Fibroblast of lung (primary cell): ENCODE measurements around the gene UCP2. TPM values are rescaled to one million over a fixed set of nuclear protein-coding genes. Genes with fewer than 3 reads are reported as not detected.

ENCODE experiments used
- DNase-seq, 2 donors: peaks; one replicate each; pipeline versions ENCODE4 v3.0.0 to v3.0.0-alpha.2; 2010; ENCODE audit warnings: low read depth in 2 of 2
- H2AFZ ChIP-seq: 2 replicates; pipeline ENCODE4 v1.5.1; 2012; ENCODE audit warnings: low read length, control low read depth, inconsistent platforms
- H3K27ac ChIP-seq: 2 replicates; pipeline ENCODE4 v1.5.1; 2011; ENCODE audit warnings: low read length, control low read depth; ENCODE audit not compliant: insufficient read depth
- H3K27me3 ChIP-seq: 2 replicates; pipeline ENCODE4 v1.5.1; 2011; ENCODE audit warnings: mild to moderate bottlenecking, low read length; ENCODE audit not compliant: control insufficient read depth, insufficient read depth
- H3K36me3 ChIP-seq: 2 replicates; pipeline ENCODE4 v1.5.1; 2011; ENCODE audit warnings: low read length; ENCODE audit not compliant: control insufficient read depth, insufficient read depth
- H3K4me1 ChIP-seq: 2 replicates; pipeline ENCODE4 v1.5.1; 2011; ENCODE audit warnings: low read length; ENCODE audit not compliant: control insufficient read depth, insufficient read depth; ENCODE audit errors: extremely low read depth
- H3K4me2 ChIP-seq: 2 replicates; pipeline ENCODE4 v1.5.1; 2011; ENCODE audit warnings: low read length, control low read depth; ENCODE audit not compliant: insufficient read depth; ENCODE audit errors: extremely low read depth
- H3K4me3 ChIP-seq, 4 experiments: fragments of 200-600 bp in 1 of 4; sonication (generic) in 1 of 4; replicated peaks in 1 of 4; 2 replicates each; pipeline ENCODE4 v1.5.1; 2011 to 2016; ENCODE audit warnings: low read length in 4 of 4, low read depth in 3 of 4, mild to moderate bottlenecking in 3 of 4, control low read depth in 2 of 4, inconsistent platforms in 1 of 4, mixed read lengths in 1 of 4; ENCODE audit not compliant: insufficient read depth in 1 of 4; ENCODE audit errors: control extremely low read depth in 1 of 4
- H3K79me2 ChIP-seq: 2 replicates; pipeline ENCODE4 v1.5.1; 2012; ENCODE audit warnings: mild to moderate bottlenecking, low read length, inconsistent platforms; ENCODE audit not compliant: control insufficient read depth, insufficient read depth
- H3K9ac ChIP-seq: 2 replicates; pipeline ENCODE4 v1.5.1; 2011; ENCODE audit warnings: mild to moderate bottlenecking, low read length, control low read depth; ENCODE audit not compliant: insufficient read depth
- H3K9me3 ChIP-seq: 2 replicates; pipeline ENCODE4 v1.5.1; 2012; ENCODE audit warnings: low read depth, low read length; ENCODE audit not compliant: control insufficient read depth, insufficient read depth
- H4K20me1 ChIP-seq: 2 replicates; pipeline ENCODE4 v1.5.1; 2011; ENCODE audit warnings: low read length; ENCODE audit not compliant: control insufficient read depth, insufficient read depth; ENCODE audit errors: extremely low read depth
- EZH2 ChIP-seq: IDR thresholded peaks from 2 replicates; pipeline ENCODE4 v1.5.1; 2012; ENCODE audit warnings: low read length, control low read depth, mild to moderate bottlenecking; ENCODE audit errors: missing control alignments
- polyA plus RNA-seq, 2 donors: library from polyadenylated mRNA; depleted of rRNA in 1 of 2; stranded (reverse) in 1 of 2; unstranded in 1 of 2; fragments of >200 nt; gene quantifications; 2 replicates each; pipeline ENCODE4 v1.2.1, GENCODE V29; 2011 to 2012; ENCODE audit warnings: missing spikeins in 1 of 2
- total RNA-seq: library from RNA; depleted of rRNA; stranded (reverse); fragments of >200 nt; gene quantifications from 2 replicates; pipeline ENCODE4 v1.2.1, GENCODE V29; 2014
- TF ChIP-seq, protein P1 (sequence below), 2 donors: IDR thresholded peaks in 1 of 2; conservative IDR thresholded peaks in 1 of 2; 1 replicate in 1 of 2; 2 replicates in 1 of 2; pipeline ENCODE4 v1.5.1; 2011 to 2012; ENCODE audit warnings: low read length in 2 of 2, control low read depth in 1 of 2, inconsistent platforms in 1 of 2, low read depth in 1 of 2, mild to moderate bottlenecking in 1 of 2

The UCP2 gene
- total and polyA plus RNA-seq, 2 donors (not counting 1 experiment from before 2014, with no cell fraction given), result 4.8 to 11.5 TPM

DNA sequence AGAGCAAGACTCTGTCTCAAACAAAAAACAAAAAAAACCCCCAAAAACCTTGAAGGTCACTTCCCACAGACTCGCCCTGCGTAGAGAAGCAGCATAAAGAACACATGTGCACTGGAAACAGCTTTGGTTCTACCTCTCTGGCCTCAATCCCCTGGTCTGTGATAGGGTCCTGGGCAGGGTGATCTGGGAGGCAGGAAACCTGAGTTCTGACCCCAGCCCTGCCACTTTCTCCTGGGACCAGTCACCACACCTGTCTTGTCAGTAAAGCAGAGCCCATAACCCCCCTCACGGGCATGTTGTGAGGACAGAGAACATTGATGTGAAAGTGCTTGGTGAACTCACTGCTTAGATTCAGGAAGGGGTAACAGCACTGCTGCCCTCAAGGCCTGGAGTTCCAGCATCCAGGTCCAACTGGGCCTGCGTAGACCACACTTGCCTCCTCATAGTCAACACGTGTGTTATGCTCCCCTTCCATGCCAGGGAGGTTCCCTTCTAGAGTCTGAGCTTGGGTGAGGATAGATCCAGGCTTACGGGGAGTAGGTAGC, 11.4 kb downstream of the UCP2 start:
- DNase-seq, result no peak
- no peak overlapping the region for H3K9ac ChIP-seq

DNA sequence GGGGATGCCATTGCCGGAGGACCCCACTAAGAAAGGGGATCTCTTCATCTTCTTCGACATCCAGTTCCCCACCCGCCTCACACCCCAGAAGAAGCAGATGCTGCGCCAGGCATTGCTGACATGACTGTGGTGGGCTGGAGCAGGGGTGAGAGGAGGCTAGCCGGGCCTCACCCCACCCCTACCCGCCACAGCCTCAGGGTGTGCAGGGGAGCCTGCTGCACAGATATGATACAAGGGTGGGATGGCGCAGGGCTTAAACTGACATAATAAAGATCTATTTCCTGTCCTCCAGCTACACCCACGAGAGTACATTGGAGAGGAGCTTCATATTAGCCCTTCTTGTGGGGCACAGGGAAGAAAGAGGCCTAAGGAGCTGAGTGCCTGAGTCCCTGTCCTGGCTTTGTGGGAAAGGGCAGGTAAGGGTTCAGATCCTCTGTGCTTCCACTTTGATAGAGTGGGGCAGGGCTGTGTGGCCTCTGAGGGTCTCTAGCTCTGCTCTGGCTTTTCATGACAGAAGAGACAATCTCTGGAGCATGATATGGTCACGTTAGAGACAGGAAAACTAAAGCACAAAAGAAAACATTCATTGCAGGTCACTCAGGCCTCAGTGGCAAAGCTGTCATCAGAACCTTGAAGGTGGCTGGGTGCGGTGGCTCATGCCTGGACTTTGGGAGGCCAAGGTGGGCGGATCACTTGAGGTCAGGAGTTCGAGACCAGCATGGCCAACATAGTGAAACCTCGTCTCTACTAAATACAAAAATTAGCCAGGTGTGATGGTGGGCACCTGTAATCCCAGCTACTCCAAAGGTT, 12.4 kb downstream of the UCP2 start:
- Histone ChIP-seq H3K9me3 (no peaks in the 10 kb centered on the region), H3K27me3 (no peaks in the 10 kb centered on the region), H3K4me3 (no peak overlapping the region), H3K79me2 (no peaks in the 10 kb centered on the region), H3K4me2 (no peak overlapping the region), H3K9ac (no peak overlapping the region), H3K27ac (no peak overlapping the region), H2AFZ (no peak overlapping the region), H4K20me1 (no peaks in the 10 kb centered on the region), H3K36me3 (peaks cover 1% of the 10 kb centered on the region), H3K4me1 (peaks cover 7% of the 10 kb centered on the region)
- DNase-seq, result no peak
- TF ChIP-seq EZH2, result no peak
- TF ChIP-seq, protein P1, sequence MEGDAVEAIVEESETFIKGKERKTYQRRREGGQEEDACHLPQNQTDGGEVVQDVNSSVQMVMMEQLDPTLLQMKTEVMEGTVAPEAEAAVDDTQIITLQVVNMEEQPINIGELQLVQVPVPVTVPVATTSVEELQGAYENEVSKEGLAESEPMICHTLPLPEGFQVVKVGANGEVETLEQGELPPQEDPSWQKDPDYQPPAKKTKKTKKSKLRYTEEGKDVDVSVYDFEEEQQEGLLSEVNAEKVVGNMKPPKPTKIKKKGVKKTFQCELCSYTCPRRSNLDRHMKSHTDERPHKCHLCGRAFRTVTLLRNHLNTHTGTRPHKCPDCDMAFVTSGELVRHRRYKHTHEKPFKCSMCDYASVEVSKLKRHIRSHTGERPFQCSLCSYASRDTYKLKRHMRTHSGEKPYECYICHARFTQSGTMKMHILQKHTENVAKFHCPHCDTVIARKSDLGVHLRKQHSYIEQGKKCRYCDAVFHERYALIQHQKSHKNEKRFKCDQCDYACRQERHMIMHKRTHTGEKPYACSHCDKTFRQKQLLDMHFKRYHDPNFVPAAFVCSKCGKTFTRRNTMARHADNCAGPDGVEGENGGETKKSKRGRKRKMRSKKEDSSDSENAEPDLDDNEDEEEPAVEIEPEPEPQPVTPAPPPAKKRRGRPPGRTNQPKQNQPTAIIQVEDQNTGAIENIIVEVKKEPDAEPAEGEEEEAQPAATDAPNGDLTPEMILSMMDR (conservative IDR thresholded peaks at IDR 0.05 in 1 of 2, IDR thresholded peaks at IDR 0.05 in 1 of 2; ENCODE audit: low read depth in 1 of 2, low read length in 2 of 2), result no peak

More for the DNA sequence above, 11.4 kb downstream of the UCP2 start:
- Histone ChIP-seq H3K4me1 (peaks cover 7% of the 10 kb centered on the region), H3K9me3 (no peaks in the 10 kb centered on the region), H3K4me2 (no peak overlapping the region), H3K27ac (no peak overlapping the region), H3K4me3 (no peak overlapping the region), H3K27me3 (no peaks in the 10 kb centered on the region), H3K36me3 (peaks cover 1% of the 10 kb centered on the region), H4K20me1 (no peaks in the 10 kb centered on the region), H2AFZ (no peak overlapping the region), H3K79me2 (no peaks in the 10 kb centered on the region)
- TF ChIP-seq EZH2, result no peak
- TF ChIP-seq, protein P1 (conservative IDR thresholded peaks at IDR 0.05 in 1 of 2, IDR thresholded peaks at IDR 0.05 in 1 of 2; ENCODE audit: low read depth in 1 of 2, low read length in 2 of 2), result no peak

DNA sequence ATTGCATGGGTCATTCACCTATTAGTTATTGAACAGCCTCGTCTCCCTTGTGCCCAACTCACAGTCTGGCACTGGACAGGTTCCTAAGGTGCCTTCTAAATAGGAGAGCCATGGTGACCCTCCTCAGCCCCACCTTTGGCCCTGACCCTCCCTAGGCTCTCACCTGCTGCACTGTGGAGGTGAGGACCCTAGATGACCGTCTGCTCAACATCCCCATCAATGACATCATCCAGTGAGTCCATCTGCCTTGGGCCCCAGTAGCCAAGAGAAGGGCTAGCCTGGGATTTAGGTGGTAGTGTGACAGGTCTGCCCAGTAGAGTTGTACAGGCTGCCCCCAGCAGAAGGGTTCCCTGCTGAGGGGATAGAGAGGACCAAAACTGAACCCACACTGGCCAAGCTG, 13.6 kb downstream of the UCP2 start:
- Histone ChIP-seq H2AFZ (no peak overlapping the region), H3K4me3 (no peak overlapping the region), H4K20me1 (no peaks in the 10 kb centered on the region), H3K4me2 (no peak overlapping the region), H3K9ac (no peak overlapping the region), H3K36me3 (no peaks in the 10 kb centered on the region), H3K27me3 (no peaks in the 10 kb centered on the region), H3K4me1 (peaks cover 4% of the 10 kb centered on the region), H3K27ac (no peak overlapping the region), H3K9me3 (no peaks in the 10 kb centered on the region), H3K79me2 (no peaks in the 10 kb centered on the region)
- DNase-seq, result no peak
- TF ChIP-seq, protein P1 (conservative IDR thresholded peaks at IDR 0.05 in 1 of 2, IDR thresholded peaks at IDR 0.05 in 1 of 2; ENCODE audit: low read depth in 1 of 2, low read length in 2 of 2), result no peak
- no peak for TF ChIP-seq EZH2
